Activated naive CD8-positive, alpha-beta T cell treated with anti-CD3 and anti-CD28 coated beads, Interleukin-2, amount 50 U/mL, for 24 hours (primary cell): ENCODE measurements around the gene CEACAM6.
"Not testable (repeated sequence)": the region's sequence is repeated elsewhere in the genome, so short reads cannot be mapped to it uniquely, and the experiment has no call there.

ENCODE experiments used
- ATAC-seq: fragments of 150-1000 bp; cut with Tn5 transposase; one replicate; pipeline ENCODE4 v1.10.0; 2021
- DNase-seq: peaks from one replicate; pipeline ENCODE4 v3.0.0; 2021
- H3K27ac Mint-ChIP-seq: one replicate; pipeline ENCODE4 v1.8.0; 2021; ENCODE audit warnings: mild to moderate bottlenecking, mixed read lengths
- H3K27me3 Mint-ChIP-seq: one replicate; pipeline ENCODE4 v1.8.0; 2021; ENCODE audit warnings: mixed read lengths
- H3K36me3 Mint-ChIP-seq: one replicate; pipeline ENCODE4 v1.8.0; 2021; ENCODE audit warnings: low read depth, mixed read lengths
- H3K4me1 Mint-ChIP-seq: one replicate; pipeline ENCODE4 v1.8.0; 2021; ENCODE audit warnings: mixed read lengths
- H3K4me3 Mint-ChIP-seq: one replicate; pipeline ENCODE4 v1.8.0; 2021; ENCODE audit warnings: mild to moderate bottlenecking, moderate library complexity, mixed read lengths
- H3K9me3 Mint-ChIP-seq: one replicate; pipeline ENCODE4 v1.8.0; 2021; ENCODE audit warnings: mixed read lengths

CEACAM6 gene

GRCh38 chr19:41755328-41755913, at the start of gene CEACAM6:
Gene CEACAM6, plus strand, starts transcription at chr19:41755530. Its CDS starts 109 bp downstream, at chr19:41755639.
- peaks cover 5% of the 10 kb centered on the region for H3K4me1 Mint-ChIP-seq
- no peak within 1 kb of the TSS for H3K4me3 Mint-ChIP-seq
- DNase-seq (no peak), ATAC-seq (no peak)
- no peaks in the 10 kb centered on the region for H3K36me3 Mint-ChIP-seq
- peaks cover 58% of the 10 kb centered on the region for H3K27me3 Mint-ChIP-seq
- H3K9me3 Mint-ChIP-seq = no peaks in the 10 kb centered on the region
- H3K27ac Mint-ChIP-seq = no peak within 1 kb of the TSS

DNA sequence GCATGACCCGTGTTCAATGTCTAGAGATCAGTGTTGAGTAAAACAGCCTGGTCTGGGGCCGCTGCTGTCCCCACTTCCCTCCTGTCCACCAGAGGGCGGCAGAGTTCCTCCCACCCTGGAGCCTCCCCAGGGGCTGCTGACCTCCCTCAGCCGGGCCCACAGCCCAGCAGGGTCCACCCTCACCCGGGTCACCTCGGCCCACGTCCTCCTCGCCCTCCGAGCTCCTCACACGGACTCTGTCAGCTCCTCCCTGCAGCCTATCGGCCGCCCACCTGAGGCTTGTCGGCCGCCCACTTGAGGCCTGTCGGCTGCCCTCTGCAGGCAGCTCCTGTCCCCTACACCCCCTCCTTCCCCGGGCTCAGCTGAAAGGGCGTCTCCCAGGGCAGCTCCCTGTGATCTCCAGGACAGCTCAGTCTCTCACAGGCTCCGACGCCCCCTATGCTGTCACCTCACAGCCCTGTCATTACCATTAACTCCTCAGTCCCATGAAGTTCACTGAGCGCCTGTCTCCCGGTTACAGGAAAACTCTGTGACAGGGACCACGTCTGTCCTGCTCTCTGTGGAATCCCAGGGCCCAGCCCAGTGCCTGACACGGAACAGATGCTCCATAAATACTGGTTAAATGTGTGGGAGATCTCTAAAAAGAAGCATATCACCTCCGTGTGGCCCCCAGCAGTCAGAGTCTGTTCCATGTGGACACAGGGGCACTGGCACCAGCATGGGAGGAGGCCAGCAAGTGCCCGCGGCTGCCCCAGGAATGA, 48.4 kb upstream of the CEACAM6 start:
- ATAC-seq (peak; percentile 86), DNase-seq (peak; percentile 75)
- Mint-ChIP-seq H3K36me3 (no peaks in the 10 kb centered on the region), H3K4me1 (peaks cover 2% of the 10 kb centered on the region), H3K9me3 (no peaks in the 10 kb centered on the region), H3K27me3 (peaks cover 52% of the 10 kb centered on the region), H3K4me3 (peak overlapping the region; percentile 49), H3K27ac (no peak overlapping the region)

GRCh38 chr19:41707502-41707812, 47.9 kb upstream of the CEACAM6 start:
- no peaks in the 10 kb centered on the region for H3K9me3 Mint-ChIP-seq
- peaks cover 2% of the 10 kb centered on the region for H3K4me1 Mint-ChIP-seq
- DNase-seq (no peak), ATAC-seq (no peak)
- no peak overlapping the region for H3K4me3 Mint-ChIP-seq
- H3K27me3 Mint-ChIP-seq = peaks cover 50% of the 10 kb centered on the region
- H3K36me3 Mint-ChIP-seq = no peaks in the 10 kb centered on the region
- H3K27ac Mint-ChIP-seq = no peak overlapping the region

DNA sequence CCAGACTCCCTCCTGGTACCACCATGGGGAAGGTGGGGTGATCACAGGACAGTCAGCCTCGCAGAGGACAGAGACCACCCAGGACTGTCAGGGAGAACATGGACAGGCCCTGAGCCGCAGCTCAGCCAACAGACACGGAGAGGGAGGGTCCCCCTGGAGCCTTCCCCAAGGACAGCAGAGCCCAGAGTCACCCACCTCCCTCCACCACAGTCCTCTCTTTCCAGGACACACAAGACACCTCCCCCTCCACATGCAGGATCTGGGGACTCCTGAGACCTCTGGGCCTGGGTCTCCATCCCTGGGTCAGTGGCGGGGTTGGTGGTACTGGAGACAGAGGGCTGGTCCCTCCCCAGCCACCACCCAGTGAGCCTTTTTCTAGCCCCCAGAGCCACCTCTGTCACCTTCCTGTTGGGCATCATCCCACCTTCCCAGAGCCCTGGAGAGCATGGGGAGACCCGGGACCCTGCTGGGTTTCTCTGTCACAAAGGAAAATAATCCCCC, 47.4 kb upstream of the CEACAM6 start:
- no peak for ATAC-seq
- no peak overlapping the region for H3K27ac Mint-ChIP-seq
- H3K4me3 Mint-ChIP-seq = no peak overlapping the region
- no peaks in the 10 kb centered on the region for H3K36me3 Mint-ChIP-seq
- peaks cover 2% of the 10 kb centered on the region for H3K4me1 Mint-ChIP-seq
- no peaks in the 10 kb centered on the region for H3K9me3 Mint-ChIP-seq
- H3K27me3 Mint-ChIP-seq = peaks cover 54% of the 10 kb centered on the region
- DNase-seq = no peak

DNA sequence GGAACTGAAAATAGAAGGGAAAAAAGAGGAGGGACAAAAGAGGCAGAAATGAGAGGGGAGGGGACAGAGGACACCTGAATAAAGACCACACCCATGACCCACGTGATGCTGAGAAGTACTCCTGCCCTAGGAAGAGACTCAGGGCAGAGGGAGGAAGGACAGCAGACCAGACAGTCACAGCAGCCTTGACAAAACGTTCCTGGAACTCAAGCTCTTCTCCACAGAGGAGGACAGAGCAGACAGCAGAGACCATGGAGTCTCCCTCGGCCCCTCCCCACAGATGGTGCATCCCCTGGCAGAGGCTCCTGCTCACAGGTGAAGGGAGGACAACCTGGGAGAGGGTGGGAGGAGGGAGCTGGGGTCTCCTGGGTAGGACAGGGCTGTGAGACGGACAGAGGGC, 46.8 kb upstream of the CEACAM6 start, which contains the start of gene CEACAM5:
Gene CEACAM5, plus strand, starts transcription at position 146 of the 400 bp plus-strand sequence. Its CDS starts 106 bp downstream, at position 252.
- Mint-ChIP-seq H3K9me3 (no peaks in the 10 kb centered on the region), H3K4me1 (peaks cover 2% of the 10 kb centered on the region), H3K4me3 (no peak within 1 kb of the TSS), H3K27me3 (peaks cover 56% of the 10 kb centered on the region), H3K36me3 (no peaks in the 10 kb centered on the region), H3K27ac (no peak within 1 kb of the TSS)
- DNase-seq (no peak), ATAC-seq (no peak)

DNA sequence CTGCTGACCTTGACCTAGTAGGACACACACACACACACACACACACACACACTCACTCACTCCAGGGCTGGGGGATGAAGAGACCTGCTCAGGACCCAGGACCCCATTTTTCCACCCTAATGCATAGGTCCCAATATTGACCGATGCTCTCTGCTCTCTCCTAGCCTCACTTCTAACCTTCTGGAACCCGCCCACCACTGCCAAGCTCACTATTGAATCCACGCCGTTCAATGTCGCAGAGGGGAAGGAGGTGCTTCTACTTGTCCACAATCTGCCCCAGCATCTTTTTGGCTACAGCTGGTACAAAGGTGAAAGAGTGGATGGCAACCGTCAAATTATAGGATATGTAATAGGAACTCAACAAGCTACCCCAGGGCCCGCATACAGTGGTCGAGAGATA, 45.8 kb upstream of the CEACAM6 start:
- not testable (repeated sequence) for DNase-seq, H3K27ac Mint-ChIP-seq, H3K4me3 Mint-ChIP-seq, ATAC-seq, H3K4me1 Mint-ChIP-seq, H3K9me3 Mint-ChIP-seq, H3K36me3 Mint-ChIP-seq
- peaks cover 61% of the 10 kb centered on the region for H3K27me3 Mint-ChIP-seq

GRCh38 chr19:41709951-41710645, 45.2 kb upstream of the CEACAM6 start:
- ATAC-seq (no peak), DNase-seq (no peak)
- peaks cover 55% of the 10 kb centered on the region for H3K27me3 Mint-ChIP-seq
- no peak overlapping the region for H3K27ac Mint-ChIP-seq
- H3K4me1 Mint-ChIP-seq = peaks cover 2% of the 10 kb centered on the region
- H3K9me3 Mint-ChIP-seq = no peaks in the 10 kb centered on the region
- H3K36me3 Mint-ChIP-seq = no peaks in the 10 kb centered on the region
- no peak overlapping the region for H3K4me3 Mint-ChIP-seq

- ATAC-seq (no peak), DNase-seq (no peak)
- Mint-ChIP-seq H3K36me3 (no peaks in the 10 kb centered on the region), H3K27ac (no peak overlapping the region), H3K4me3 (no peak overlapping the region), H3K27me3 (peaks cover 50% of the 10 kb centered on the region), H3K4me1 (peaks cover 2% of the 10 kb centered on the region), H3K9me3 (no peaks in the 10 kb centered on the region)
These were observed 43.7 kb upstream of the CEACAM6 start for GRCh38 chr19:41711376-41712261.

GRCh38 chr19:41714598-41714997, 40.7 kb upstream of the CEACAM6 start:
- no peak for DNase-seq
- H3K36me3 Mint-ChIP-seq = no peaks in the 10 kb centered on the region
- H3K4me1 Mint-ChIP-seq = no peaks in the 10 kb centered on the region
- peaks cover 50% of the 10 kb centered on the region for H3K27me3 Mint-ChIP-seq
- no peaks in the 10 kb centered on the region for H3K9me3 Mint-ChIP-seq
- ATAC-seq = no peak
- H3K27ac Mint-ChIP-seq = no peak overlapping the region
- H3K4me3 Mint-ChIP-seq = no peak overlapping the region

- ATAC-seq (no peak), DNase-seq (no peak)
- Mint-ChIP-seq H3K9me3 (no peaks in the 10 kb centered on the region), H3K27me3 (peaks cover 50% of the 10 kb centered on the region), H3K4me3 (no peak overlapping the region), H3K4me1 (no peaks in the 10 kb centered on the region), H3K36me3 (no peaks in the 10 kb centered on the region), H3K27ac (no peak overlapping the region)
These were observed 36.6 kb upstream of the CEACAM6 start for GRCh38 chr19:41718761-41719160.

- H3K4me3 Mint-ChIP-seq = no peak overlapping the region
- H3K27me3 Mint-ChIP-seq = peaks cover 55% of the 10 kb centered on the region
These were observed 35.2 kb upstream of the CEACAM6 start for GRCh38 chr19:41720103-41720502.

DNA sequence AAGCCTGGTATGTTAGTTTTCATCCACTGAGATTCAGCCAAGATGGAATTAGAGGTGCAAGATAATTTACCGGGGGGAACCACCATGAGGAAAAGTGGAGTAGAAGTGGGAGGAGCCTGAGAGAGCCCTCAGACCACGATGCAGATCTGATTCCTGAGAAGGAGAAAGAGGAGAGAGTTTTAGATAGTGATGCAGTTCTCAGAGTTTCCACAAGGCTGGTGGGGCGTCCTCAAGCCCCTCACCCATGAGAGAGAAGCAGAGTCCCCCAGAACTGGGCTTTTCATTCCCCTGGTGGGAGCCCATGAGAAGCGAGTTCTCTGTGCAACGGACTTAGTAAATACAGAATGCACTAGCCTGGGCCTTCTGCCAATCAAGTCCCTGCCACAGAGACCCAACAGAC, 28.8 kb upstream of the CEACAM6 start:
- DNase-seq = no peak
- H3K36me3 Mint-ChIP-seq = no peaks in the 10 kb centered on the region

More at GRCh38 chr19:41720103-41720502, 35.2 kb upstream of the CEACAM6 start:
- DNase-seq (no peak), ATAC-seq (no peak)
- no peaks in the 10 kb centered on the region for H3K9me3 Mint-ChIP-seq
- no peaks in the 10 kb centered on the region for H3K36me3 Mint-ChIP-seq
- H3K27ac Mint-ChIP-seq = no peak overlapping the region
- no peaks in the 10 kb centered on the region for H3K4me1 Mint-ChIP-seq

GRCh38 chr19:41734156-41734555, 21.2 kb upstream of the CEACAM6 start:
- peaks cover 11% of the 10 kb centered on the region for H3K4me1 Mint-ChIP-seq
- H3K27me3 Mint-ChIP-seq = peaks cover 64% of the 10 kb centered on the region
- DNase-seq (no peak), ATAC-seq (no peak)
- no peaks in the 10 kb centered on the region for H3K36me3 Mint-ChIP-seq
- no peak overlapping the region for H3K27ac Mint-ChIP-seq
- no peak overlapping the region for H3K4me3 Mint-ChIP-seq
- no peaks in the 10 kb centered on the region for H3K9me3 Mint-ChIP-seq

More for the DNA sequence above, 28.8 kb upstream of the CEACAM6 start:
- Mint-ChIP-seq H3K27me3 (peaks cover 66% of the 10 kb centered on the region), H3K27ac (no peak overlapping the region), H3K4me3 (no peak overlapping the region), H3K4me1 (no peaks in the 10 kb centered on the region), H3K9me3 (no peaks in the 10 kb centered on the region)
- no peak for ATAC-seq

GRCh38 chr19:41734585-41734984, 20.7 kb upstream of the CEACAM6 start:
- Mint-ChIP-seq H3K4me1 (peaks cover 13% of the 10 kb centered on the region), H3K36me3 (no peaks in the 10 kb centered on the region), H3K4me3 (no peak overlapping the region), H3K27me3 (peaks cover 64% of the 10 kb centered on the region), H3K27ac (no peak overlapping the region), H3K9me3 (no peaks in the 10 kb centered on the region)
- ATAC-seq = no peak
- DNase-seq = no peak
